GM19023 (cell line): Measurements from ENCODE around the gene OR51I2.

Experiments
- ATAC-seq: cut with Tn5 transposase; IDR thresholded peaks from one replicate; pipeline ENCODE4 v1.9.1; 2021; ENCODE audit warnings: mild to moderate bottlenecking, moderate library complexity; ENCODE audit not compliant: unreplicated experiment

Gene OR51I2

DNA sequence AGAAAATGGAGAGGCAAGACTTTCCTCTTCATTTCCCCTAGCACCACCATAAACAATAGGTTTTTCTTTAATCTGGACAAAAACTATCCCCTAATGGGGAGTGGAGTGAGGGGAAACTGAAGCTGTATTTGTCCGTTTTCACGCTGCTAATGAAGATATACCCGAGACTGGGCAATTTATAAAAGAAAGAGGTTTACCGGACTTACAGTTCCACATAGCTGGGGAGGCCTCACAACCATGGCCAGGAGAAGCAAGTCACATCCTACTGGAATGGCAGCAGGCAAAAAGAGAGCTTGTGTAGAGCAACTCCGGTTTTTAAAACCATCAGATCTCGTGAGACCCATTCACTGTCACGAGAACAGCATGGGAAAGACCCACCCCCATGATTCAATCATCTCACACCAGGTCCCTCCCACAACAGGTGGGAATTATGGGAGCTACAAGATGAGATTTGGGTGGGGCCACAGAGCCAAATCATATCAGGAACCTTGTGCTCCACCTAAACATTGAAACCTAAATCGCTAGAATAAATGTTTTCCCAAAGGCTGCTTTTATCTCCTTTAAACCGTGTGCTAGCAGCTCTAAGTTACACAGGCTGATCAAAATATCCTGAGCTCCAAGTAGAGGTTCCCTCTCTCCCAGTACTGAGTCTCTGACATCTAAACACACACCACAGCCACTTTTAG is 56.4 kb downstream of the OR51I2 start:
- no peak for ATAC-seq
